Measurements from ENCODE around the gene ZDHHC18. TPM values are rescaled to one million over a fixed set of nuclear protein-coding genes. Genes with fewer than 3 reads are reported as not detected.

Gene ZDHHC18
- total RNA-seq, 1 experiment from 2014 or later, result 27.9 TPM

DNA sequence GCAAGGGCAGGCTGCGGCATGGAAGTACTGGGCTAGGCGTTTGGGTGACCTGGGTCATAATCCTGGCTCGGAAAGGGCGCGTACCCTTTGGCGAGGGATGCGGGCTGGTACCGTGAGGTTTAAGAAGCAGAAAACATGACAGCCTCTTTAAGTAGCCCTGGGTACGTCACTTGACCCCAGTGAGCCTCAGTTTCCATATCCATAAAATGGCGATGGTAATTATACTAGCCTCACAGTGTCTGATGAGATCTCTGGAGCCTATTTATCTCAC is 38.0 kb upstream of the ZDHHC18 start:
- H3K27me3 ChIP-seq (replicated peaks; ENCODE audit: insufficient read depth, low read depth, low read length, poor library complexity), result no peaks in the 10 kb centered on the region
- no peak for TF ChIP-seq EZH2 (IDR thresholded peaks at IDR 0.05; ENCODE audit: borderline replicate concordance, low read depth, low read length, poor library complexity, severe bottlenecking)
- TF ChIP-seq, protein P1, sequence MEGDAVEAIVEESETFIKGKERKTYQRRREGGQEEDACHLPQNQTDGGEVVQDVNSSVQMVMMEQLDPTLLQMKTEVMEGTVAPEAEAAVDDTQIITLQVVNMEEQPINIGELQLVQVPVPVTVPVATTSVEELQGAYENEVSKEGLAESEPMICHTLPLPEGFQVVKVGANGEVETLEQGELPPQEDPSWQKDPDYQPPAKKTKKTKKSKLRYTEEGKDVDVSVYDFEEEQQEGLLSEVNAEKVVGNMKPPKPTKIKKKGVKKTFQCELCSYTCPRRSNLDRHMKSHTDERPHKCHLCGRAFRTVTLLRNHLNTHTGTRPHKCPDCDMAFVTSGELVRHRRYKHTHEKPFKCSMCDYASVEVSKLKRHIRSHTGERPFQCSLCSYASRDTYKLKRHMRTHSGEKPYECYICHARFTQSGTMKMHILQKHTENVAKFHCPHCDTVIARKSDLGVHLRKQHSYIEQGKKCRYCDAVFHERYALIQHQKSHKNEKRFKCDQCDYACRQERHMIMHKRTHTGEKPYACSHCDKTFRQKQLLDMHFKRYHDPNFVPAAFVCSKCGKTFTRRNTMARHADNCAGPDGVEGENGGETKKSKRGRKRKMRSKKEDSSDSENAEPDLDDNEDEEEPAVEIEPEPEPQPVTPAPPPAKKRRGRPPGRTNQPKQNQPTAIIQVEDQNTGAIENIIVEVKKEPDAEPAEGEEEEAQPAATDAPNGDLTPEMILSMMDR (conservative IDR thresholded peaks at IDR 0.05; ENCODE audit: low read depth, low read length), result no peak
- no peak for DNase-seq (ENCODE audit: low spot score)
- intact Hi-C loops (cut with micrococcal nuclease; ENCODE audit: unreplicated experiment), result loop anchor here (5.0 kb wide), 2 partner anchors 91 to 286 kb away; partner anchors contain the start of gene ARID1A
- H3K36me3 ChIP-seq (ENCODE audit: insufficient read depth, low read length, poor library complexity, severe bottlenecking), result no peaks in the 10 kb centered on the region
- BruUV-seq (replicated peaks), result no TSS peak
- peaks cover 28% of the 10 kb centered on the region for H3K4me1 ChIP-seq (ENCODE audit: insufficient read depth, low read length, poor library complexity, severe bottlenecking)
- H3K9me3 ChIP-seq (ENCODE audit: low read depth, low read length, poor library complexity, severe bottlenecking), result no peaks in the 10 kb centered on the region
- peak overlapping the region; percentile 97 for H3K27ac ChIP-seq (ENCODE audit: low read depth, low read length, poor library complexity, severe bottlenecking)
- H3K4me3 ChIP-seq (ENCODE audit: low read depth, low read length, poor library complexity, severe bottlenecking), result peak overlapping the region; percentile 63
- ChIA-PET CTCF (interaction anchor here (0.5 to 4.4 kb wide), 16 partner anchors 11 to 371 kb away, joined by 3 to 53 read pairs (median 4); no protein-coding TSS in a partner anchor), POLR2A (ENCODE audit: low non-redundant PET) (no interaction called here)

DNA sequence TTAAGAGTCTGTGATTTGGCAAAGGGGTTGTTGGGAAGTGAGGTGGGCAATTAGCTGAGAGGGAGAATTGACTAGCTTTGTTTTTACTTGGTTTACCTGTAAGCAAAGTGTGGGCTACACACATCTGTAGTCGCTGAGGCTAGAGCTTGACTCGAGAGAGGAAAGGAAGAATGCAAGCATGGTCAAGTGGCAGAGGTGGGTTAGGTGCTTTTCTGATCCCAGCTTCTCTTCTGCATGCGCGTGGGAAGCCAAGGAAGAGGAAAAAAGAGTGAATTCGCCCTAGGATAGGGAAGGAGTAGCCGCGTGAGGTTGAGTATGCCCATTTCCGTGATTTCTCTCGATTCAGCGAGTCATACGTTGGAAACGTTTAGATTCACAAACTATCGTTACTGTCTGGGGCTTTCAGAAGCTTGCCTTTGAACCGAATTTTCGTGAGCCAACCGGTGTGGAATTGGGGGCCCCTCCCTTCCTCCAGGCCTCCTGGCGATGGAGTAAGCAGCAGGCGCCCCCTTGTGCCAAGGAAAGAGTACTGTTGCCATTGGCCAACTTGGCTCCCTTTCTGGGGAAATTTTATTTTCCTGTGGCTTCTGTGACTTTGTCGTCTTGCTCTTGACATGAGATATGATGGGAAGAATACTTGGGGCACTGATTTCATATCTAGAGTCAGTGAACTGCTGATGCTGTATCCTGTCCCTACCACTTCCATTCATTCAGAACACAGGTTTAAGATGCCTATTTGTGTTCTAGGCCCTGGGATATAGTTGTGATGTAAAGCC is 37.5 kb upstream of the ZDHHC18 start:
- H3K9me3 ChIP-seq (ENCODE audit: low read depth, low read length, poor library complexity, severe bottlenecking), result no peaks in the 10 kb centered on the region
- H3K27ac ChIP-seq (ENCODE audit: low read depth, low read length, poor library complexity, severe bottlenecking), result peak overlapping the region; percentile 97
- BruUV-seq (replicated peaks), result TSS peak; percentile 32
- H3K4me1 ChIP-seq (ENCODE audit: insufficient read depth, low read length, poor library complexity, severe bottlenecking), result peaks cover 24% of the 10 kb centered on the region
- H3K4me3 ChIP-seq (ENCODE audit: low read depth, low read length, poor library complexity, severe bottlenecking), result peak overlapping the region; percentile 63
- TF ChIP-seq, protein P1 (conservative IDR thresholded peaks at IDR 0.05; ENCODE audit: low read depth, low read length), result peak; percentile 95
- TF ChIP-seq EZH2 (IDR thresholded peaks at IDR 0.05; ENCODE audit: borderline replicate concordance, low read depth, low read length, poor library complexity, severe bottlenecking), result no peak
- no peaks in the 10 kb centered on the region for H3K27me3 ChIP-seq (replicated peaks; ENCODE audit: insufficient read depth, low read depth, low read length, poor library complexity)
- intact Hi-C loops (cut with micrococcal nuclease; ENCODE audit: unreplicated experiment), result loop anchor here (1.0 to 5.0 kb wide), 3 partner anchors 92 to 287 kb away; partner anchors contain the start of gene ARID1A
- ChIA-PET CTCF (interaction anchor here (0.5 to 4.4 kb wide), 17 partner anchors 11 to 372 kb away, joined by 3 to 53 read pairs (median 4); no protein-coding TSS in a partner anchor), POLR2A (ENCODE audit: low non-redundant PET) (no interaction called here)
- peak; percentile 92 for DNase-seq (ENCODE audit: low spot score)
- no peaks in the 10 kb centered on the region for H3K36me3 ChIP-seq (ENCODE audit: insufficient read depth, low read length, poor library complexity, severe bottlenecking)

DNA sequence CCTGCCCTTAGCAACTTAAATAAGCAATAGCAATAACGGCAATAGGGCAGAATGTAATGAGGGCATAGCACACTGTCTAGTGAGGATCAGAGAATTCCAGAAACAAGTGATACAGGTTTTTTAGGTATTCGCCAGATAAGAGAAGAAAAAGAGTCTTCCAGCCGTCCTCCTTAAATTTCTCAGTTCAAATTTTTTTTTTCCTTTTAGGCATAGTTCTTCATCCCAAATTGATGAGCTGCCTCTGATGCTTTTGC is 36.9 kb upstream of the ZDHHC18 start:
- TF ChIP-seq EZH2 (IDR thresholded peaks at IDR 0.05; ENCODE audit: borderline replicate concordance, low read depth, low read length, poor library complexity, severe bottlenecking), result no peak
- TF ChIP-seq, protein P1 (conservative IDR thresholded peaks at IDR 0.05; ENCODE audit: low read depth, low read length), result no peak
- Histone ChIP-seq H3K9me3 (ENCODE audit: low read depth, low read length, poor library complexity, severe bottlenecking) (no peaks in the 10 kb centered on the region), H3K27ac (ENCODE audit: low read depth, low read length, poor library complexity, severe bottlenecking) (no peak overlapping the region), H3K27me3 (replicated peaks; ENCODE audit: insufficient read depth, low read depth, low read length, poor library complexity) (no peaks in the 10 kb centered on the region), H3K36me3 (ENCODE audit: insufficient read depth, low read length, poor library complexity, severe bottlenecking) (no peaks in the 10 kb centered on the region), H3K4me1 (ENCODE audit: insufficient read depth, low read length, poor library complexity, severe bottlenecking) (peaks cover 24% of the 10 kb centered on the region), H3K4me3 (ENCODE audit: low read depth, low read length, poor library complexity, severe bottlenecking) (no peak overlapping the region)
- DNase-seq (ENCODE audit: low spot score), result no peak
- intact Hi-C loops (cut with micrococcal nuclease; ENCODE audit: unreplicated experiment), result loop anchor here (1.0 to 5.0 kb wide), 3 partner anchors 92 to 287 kb away; partner anchors contain the start of gene ARID1A
- ChIA-PET POLR2A (ENCODE audit: low non-redundant PET) (no interaction called here), CTCF (interaction anchor here (0.8 to 4.4 kb wide), 8 partner anchors 11 to 289 kb away, joined by 3 to 53 read pairs (median 4); no protein-coding TSS in a partner anchor)
- BruUV-seq (replicated peaks), result no TSS peak
